Transverse colon (tissue), 4 donors: ENCODE data around the gene TTLL9. TPM values are rescaled to one million over a fixed set of nuclear protein-coding genes. Genes with fewer than 3 reads are reported as not detected.

Experiments used
- DNase-seq: peaks from one replicate; pipeline ENCODE4 v3.0.0-alpha.2; 2019
- H3K27ac ChIP-seq, 4 donors: fragments of 200-600 bp; sonication (generic); 2 replicates each; pipeline ENCODE4 v1.5.1; 2016 to 2018; ENCODE audit warnings: inconsistent platforms in 4 of 4
- H3K27me3 ChIP-seq: fragments of 200-600 bp; sonication (generic); 2 replicates; pipeline ENCODE4 v1.5.1; 2017; ENCODE audit warnings: inconsistent platforms
- H3K36me3 ChIP-seq, 4 donors: fragments of 200-600 bp; sonication (generic); 2 replicates each; pipeline ENCODE4 v1.5.1; 2017 to 2019; ENCODE audit warnings: inconsistent platforms in 4 of 4
- H3K4me1 ChIP-seq, 4 donors: fragments of 200-600 bp; sonication (generic); 2 replicates each; pipeline ENCODE4 v1.5.1; 2017 to 2020; ENCODE audit warnings: inconsistent platforms in 4 of 4
- H3K4me3 ChIP-seq, 4 donors: fragments of 200-600 bp; sonication (generic); 1 replicate in 1 of 4; 2 replicates in 3 of 4; pipeline versions ENCODE4 v1.5.1 to v1.6.1; 2017 to 2019; ENCODE audit warnings: inconsistent platforms in 4 of 4
- H3K9me3 ChIP-seq, 2 donors: fragments of 200-600 bp; sonication (generic); 2 replicates each; pipeline ENCODE4 v1.5.1; 2017 to 2019; ENCODE audit warnings: inconsistent platforms in 2 of 2
- EP300 ChIP-seq: sonication (generic); formaldehyde crosslinking; IDR thresholded peaks from one replicate; pipeline ENCODE4 v1.6.1; 2017; ENCODE audit warnings: antibody characterized with exemption, low read depth
- POLR2A ChIP-seq: fragments of 450-650 bp; IDR thresholded peaks from one replicate; pipeline ENCODE4 v1.6.1; 2016; ENCODE audit warnings: antibody characterized with exemption, mild to moderate bottlenecking, moderate library complexity
- POLR2AphosphoS5 ChIP-seq, 3 donors: sonication (generic); formaldehyde crosslinking; IDR thresholded peaks; one replicate each; pipeline ENCODE4 v1.6.1; 2016; ENCODE audit warnings: antibody characterized with exemption in 3 of 3
- WGBS, 2 donors: methylation state at CpG; one replicate each; pipeline ENCODE4 v1.1.5; 2018; ENCODE audit warnings: low coverage in 1 of 2; 5-methylcytosine and 5-hydroxymethylcytosine counted together
- in situ Hi-C, 4 donors: fragments of 200-750 bp; cut with MboI; loops; one replicate each; pipeline versions ENCODE4 v1.15.0 to v1.15.1; 2017; ENCODE audit warnings: low sequenced_read_pairs in 3 of 4, low pct_ligation_motif_present in 1 of 4, low pct_unique_long_range_greater_than_20kb in 1 of 4
- intact Hi-C: fragments of 100-400 bp; cut with DNase I; formaldehyde crosslinking; loops from one replicate; pipeline ENCODE4 v1.15.1; 2023; ENCODE audit warnings: low total_unique reads
- total RNA-seq, 4 donors: library from RNA; depleted of rRNA; stranded (reverse); fragments of >200 nt; gene quantifications; one replicate each; pipeline ENCODE4 v1.1.0, GENCODE V29; 2016
- TF ChIP-seq, protein P1 (sequence below), 5 experiments: fragments of 200-600 bp in 3 of 5; fragments of 450-650 bp in 2 of 5; sonication (generic) in 3 of 5; IDR thresholded peaks; 1 replicate in 2 of 5; 2 replicates in 3 of 5; pipeline ENCODE4 v1.5.1; 2016 to 2017; ENCODE audit warnings: antibody characterized with exemption in 5 of 5, inconsistent platforms in 3 of 5, mild to moderate bottlenecking in 2 of 5, moderate library complexity in 1 of 5

TTLL9 gene
- total RNA-seq, 4 donors from 2014 or later = not detected

DNA sequence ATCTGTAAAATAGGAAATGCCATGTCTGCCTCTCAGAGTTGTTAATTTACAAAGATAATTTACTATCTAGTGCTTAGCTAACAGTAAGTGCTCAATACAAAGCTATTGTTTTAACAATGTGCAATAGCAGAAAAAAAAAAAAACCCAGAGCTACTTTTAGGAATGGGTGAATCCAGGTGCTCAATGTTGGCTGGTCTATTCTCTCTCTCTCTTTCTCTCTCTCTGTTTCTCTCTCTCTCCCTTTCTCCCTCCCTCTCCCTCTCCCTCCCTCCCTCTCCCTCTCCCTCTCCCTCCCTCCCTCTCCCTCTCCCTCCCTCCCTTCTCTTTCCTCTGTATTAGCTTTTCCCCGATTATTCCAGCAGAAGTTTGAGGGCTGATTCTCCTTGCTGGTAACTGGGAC is 67.4 kb downstream of the TTLL9 start:
- in situ Hi-C loops (no loop called here), intact Hi-C loops (no loop called here)
- Histone ChIP-seq H3K27me3 (no peaks in the 10 kb centered on the region), H3K4me1 (no peaks in the 10 kb centered on the region), H3K4me3 (no peak overlapping the region), H3K27ac (no peak overlapping the region), H3K36me3 (no peaks in the 10 kb centered on the region), H3K9me3 (no peaks in the 10 kb centered on the region)
- DNase-seq = no peak
- TF ChIP-seq EP300 (no peak), POLR2AphosphoS5 (IDR thresholded peaks at IDR 0.05) (no peak)
- TF ChIP-seq, protein P1, sequence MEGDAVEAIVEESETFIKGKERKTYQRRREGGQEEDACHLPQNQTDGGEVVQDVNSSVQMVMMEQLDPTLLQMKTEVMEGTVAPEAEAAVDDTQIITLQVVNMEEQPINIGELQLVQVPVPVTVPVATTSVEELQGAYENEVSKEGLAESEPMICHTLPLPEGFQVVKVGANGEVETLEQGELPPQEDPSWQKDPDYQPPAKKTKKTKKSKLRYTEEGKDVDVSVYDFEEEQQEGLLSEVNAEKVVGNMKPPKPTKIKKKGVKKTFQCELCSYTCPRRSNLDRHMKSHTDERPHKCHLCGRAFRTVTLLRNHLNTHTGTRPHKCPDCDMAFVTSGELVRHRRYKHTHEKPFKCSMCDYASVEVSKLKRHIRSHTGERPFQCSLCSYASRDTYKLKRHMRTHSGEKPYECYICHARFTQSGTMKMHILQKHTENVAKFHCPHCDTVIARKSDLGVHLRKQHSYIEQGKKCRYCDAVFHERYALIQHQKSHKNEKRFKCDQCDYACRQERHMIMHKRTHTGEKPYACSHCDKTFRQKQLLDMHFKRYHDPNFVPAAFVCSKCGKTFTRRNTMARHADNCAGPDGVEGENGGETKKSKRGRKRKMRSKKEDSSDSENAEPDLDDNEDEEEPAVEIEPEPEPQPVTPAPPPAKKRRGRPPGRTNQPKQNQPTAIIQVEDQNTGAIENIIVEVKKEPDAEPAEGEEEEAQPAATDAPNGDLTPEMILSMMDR (IDR thresholded peaks at IDR 0.05) = no peak
- WGBS, 2 donors = 33% methylated on average over 1 of the region's 1 CpG; no CpG with 5 or more reads in 1 of the 2 donors

DNA sequence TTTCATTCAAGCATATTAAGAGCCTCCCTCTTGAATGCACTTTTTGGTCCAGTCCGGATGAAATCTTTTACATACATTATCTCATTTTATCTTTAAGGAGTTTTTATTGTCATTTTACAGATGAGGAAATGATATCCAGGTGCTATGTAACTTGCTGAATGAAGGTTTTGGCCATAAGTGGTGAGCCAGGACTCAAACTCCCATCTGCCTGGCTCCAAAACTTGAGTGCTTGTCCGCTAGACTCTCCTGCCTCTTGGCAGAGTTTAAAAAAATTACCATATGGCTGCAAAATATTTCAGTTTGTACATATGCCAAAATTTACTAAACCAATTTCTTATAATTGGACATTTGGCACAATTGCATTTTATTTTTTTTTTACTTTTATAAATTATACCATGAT is 69.2 kb downstream of the TTLL9 start:
- Histone ChIP-seq H3K27me3 (no peaks in the 10 kb centered on the region), H3K27ac (no peak overlapping the region), H3K4me3 (no peak overlapping the region), H3K4me1 (peaks cover 0 to 3% (median 0%) of the 10 kb centered on the region in 4 donors), H3K36me3 (peaks cover 0 to 5% (median 0%) of the 10 kb centered on the region in 4 donors), H3K9me3 (no peaks in the 10 kb centered on the region)
- WGBS, 2 donors = 88 to 100% methylated on average over 2 of the region's 2 CpGs
- DNase-seq = no peak
- in situ Hi-C loops (loop anchor here in 1 of 4 donors (10.0 kb wide), 1 partner anchor 95 kb away; the partner anchor contains the start of gene FOXS1), intact Hi-C loops (no loop called here)
- no peak for TF ChIP-seq POLR2AphosphoS5 (IDR thresholded peaks at IDR 0.05)
- no peak for TF ChIP-seq EP300
- TF ChIP-seq POLR2A = no peak

DNA sequence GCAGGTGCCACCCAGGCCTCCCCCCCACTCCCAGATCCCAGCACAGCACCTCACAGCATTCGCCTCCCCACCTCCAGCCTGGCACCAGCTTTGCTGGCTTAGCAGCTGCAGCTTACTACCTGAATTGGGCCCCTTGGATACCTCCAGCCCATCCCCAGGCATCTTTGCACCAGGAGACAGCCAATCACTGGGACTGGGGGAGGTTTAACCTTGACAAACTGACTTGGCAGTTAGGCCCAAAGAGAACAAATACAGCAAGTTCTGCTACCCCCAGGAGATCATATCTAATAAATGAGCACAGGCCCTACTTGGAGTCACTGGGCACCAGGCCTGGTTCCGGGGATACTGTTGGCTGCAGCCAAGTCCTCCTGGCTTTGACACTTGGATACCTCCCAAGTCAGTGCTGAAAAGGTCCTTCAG is 72.6 kb downstream of the TTLL9 start:
- DNase-seq = no peak
- Histone ChIP-seq H3K27ac (no peak overlapping the region), H3K4me3 (no peak overlapping the region), H3K4me1 (peaks cover 0 to 3% (median 0%) of the 10 kb centered on the region in 4 donors), H3K36me3 (peaks cover 0 to 28% (median 12%) of the 10 kb centered on the region in 4 donors), H3K27me3 (no peaks in the 10 kb centered on the region), H3K9me3 (no peaks in the 10 kb centered on the region)
- in situ Hi-C loops (loop anchor here in 1 of 4 donors (10.0 kb wide), 1 partner anchor 98 kb away; the partner anchor contains the start of gene FOXS1), intact Hi-C loops (no loop called here)
- TF ChIP-seq POLR2A (no peak), POLR2AphosphoS5 (IDR thresholded peaks at IDR 0.05) (no peak)
- TF ChIP-seq, protein P1 (IDR thresholded peaks at IDR 0.05) = no peak
- 100% methylated on average over 1 of the region's 2 CpGs; no CpG with 5 or more reads in 1 of the 2 donors for WGBS, 2 donors

DNA sequence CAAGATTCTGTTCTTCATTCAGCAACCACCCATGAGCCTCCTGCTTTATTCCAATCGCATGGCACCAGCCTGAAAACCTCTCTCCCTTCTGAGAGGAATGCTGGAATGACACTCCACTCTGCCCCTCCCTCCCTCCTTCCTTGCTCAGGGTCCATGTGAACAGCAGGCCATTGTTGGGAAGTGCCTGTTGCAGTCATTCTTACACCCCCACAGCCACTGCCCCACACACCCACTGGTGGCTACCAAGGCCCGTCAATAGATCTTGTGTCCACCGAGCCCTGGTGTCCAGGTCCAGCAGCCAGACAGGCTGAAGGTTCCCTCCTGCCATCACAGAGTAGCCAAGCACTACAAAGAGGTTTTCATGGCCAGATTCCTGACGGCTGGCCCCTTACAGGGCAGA is 74.9 kb downstream of the TTLL9 start:
- in situ Hi-C loops = loop anchor here in 1 of 4 donors (10.0 kb wide), 1 partner anchor 101 kb away; the partner anchor contains the start of gene FOXS1
- H3K4me3 ChIP-seq = no peak overlapping the region
- no peak for DNase-seq
- intact Hi-C loops = no loop called here
- H3K36me3 ChIP-seq = peaks cover 0 to 37% (median 15%) of the 10 kb centered on the region in 4 donors
- WGBS, 2 donors = 95% methylated on average over 3 of the region's 4 CpGs; no CpG with 5 or more reads in 1 of the 2 donors
- H3K4me1 ChIP-seq = peaks cover 0 to 6% (median 1%) of the 10 kb centered on the region in 4 donors
- no peaks in the 10 kb centered on the region for H3K27me3 ChIP-seq
- TF ChIP-seq POLR2AphosphoS5 (IDR thresholded peaks at IDR 0.05) (no peak), EP300 (no peak), POLR2A (no peak)
- TF ChIP-seq, protein P1 (IDR thresholded peaks at IDR 0.05) = no peak
- no peaks in the 10 kb centered on the region for H3K9me3 ChIP-seq
- no peak overlapping the region for H3K27ac ChIP-seq
